Camera-type eye (tissue), 1 donor: ENCODE measurements around the gene DAAM2. TPM values are rescaled to one million over a fixed set of nuclear protein-coding genes. Genes with fewer than 3 reads are reported as not detected.

ENCODE experiments used
- total RNA-seq: library from RNA; depleted of rRNA; stranded (reverse); fragments of >200 nt; gene quantifications from one replicate; pipeline ENCODE4 v1.2.3, GENCODE V29; 2014

Gene DAAM2
- 28.1 TPM for total RNA-seq

DNA sequence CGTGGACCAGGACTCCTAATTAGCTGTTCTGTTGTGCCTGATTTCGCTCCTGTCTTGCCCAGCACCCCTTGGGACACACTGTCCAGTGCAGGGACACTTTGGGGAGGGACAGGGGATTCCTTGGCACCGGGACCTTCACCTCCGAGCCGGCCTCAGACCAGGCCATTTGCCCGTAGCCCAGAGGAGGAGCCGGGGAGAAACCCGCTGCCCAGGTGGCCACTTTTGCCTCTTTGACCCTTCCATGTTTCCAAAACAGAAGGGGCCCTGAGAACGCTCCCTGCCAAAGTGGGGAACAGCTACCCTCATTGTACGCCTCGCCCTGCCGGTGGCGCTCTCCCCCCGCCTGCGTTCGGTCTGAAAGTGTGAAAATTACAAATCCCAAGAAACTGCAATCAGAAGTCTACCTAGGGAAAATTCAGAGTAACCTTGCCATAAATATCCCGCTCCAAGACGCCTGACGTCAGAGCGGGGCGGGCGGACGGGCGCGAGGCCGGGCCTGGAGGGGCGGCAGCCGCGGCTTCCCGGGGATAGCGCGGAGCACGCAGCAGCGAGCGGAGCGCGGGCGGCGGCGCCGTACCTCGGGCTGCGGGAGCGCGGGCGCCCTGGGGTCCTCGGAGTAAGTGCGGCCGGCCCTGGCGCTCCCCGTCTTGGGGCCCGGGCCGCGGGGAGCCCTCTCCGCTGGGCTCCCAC is at the start of gene DAAM2:
TSS of gene DAAM2 (plus strand) at position 527 of the 690 bp plus-strand sequence. CDS start 63,927 bp downstream, outside the sequence.

DNA sequence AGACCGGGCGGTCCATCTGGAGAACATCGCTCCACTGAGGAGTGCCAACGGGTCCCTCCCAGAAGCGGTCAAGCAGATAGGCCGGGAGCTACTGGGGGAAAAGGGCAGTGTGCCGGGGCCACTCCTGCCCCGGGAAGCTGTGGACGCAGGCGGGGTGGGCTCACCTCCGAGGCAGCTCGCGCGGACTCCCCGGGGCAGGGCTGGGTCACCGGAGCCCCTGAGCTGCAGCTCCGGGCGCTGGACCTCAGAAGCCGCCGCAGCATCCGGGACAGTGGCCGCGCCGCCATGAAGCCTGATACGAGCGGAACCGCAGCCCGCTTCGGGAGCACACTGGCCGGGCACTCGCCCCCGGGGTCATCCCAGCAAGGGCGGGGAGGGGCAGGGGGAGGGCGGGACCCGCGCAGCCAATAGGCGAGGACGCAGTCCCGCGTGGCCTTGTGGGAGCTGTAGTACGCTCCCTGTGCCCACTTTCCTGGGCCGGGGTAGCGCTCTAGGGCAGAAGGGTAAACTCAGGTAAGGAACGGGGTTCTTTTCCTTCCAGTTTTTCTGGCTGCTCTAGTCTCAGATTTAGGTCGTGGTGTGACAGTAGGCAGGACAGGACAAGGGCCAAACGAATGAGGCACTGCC is 142.1 kb downstream of the DAAM2 start, which contains the start of gene MOCS1:
TSS of gene MOCS1 (minus strand) at position 332 of the 627 bp plus-strand sequence. CDS start at position 287, 45 bp downstream.

Other genes with a start within 250 kb of the DAAM2 start
- 6.2 TPM for gene KIF6, start 67.0 kb upstream of the DAAM2 start, total RNA-seq
- gene MOCS1, start 142.1 kb downstream of the DAAM2 start, total RNA-seq, result 20.8 TPM